Spleen (tissue), 7 donors: Measurements from ENCODE around the gene AMOTL1.

Experiments used
- CTCF ChIP-seq, 11 experiments: fragments of 200-600 bp in 7 of 11; fragments of 450-650 bp in 4 of 11; sonication (generic) in 4 of 11; IDR thresholded peaks in 8 of 11; conservative IDR thresholded peaks in 3 of 11; 1 replicate in 7 of 11; 2 replicates in 4 of 11; pipeline versions ENCODE4 v1.4.0 to v1.8.0; 2016 to 2021; ENCODE audit warnings: antibody characterized with exemption in 11 of 11, inconsistent platforms in 4 of 11, mild to moderate bottlenecking in 1 of 11
- POLR2A ChIP-seq, 3 donors: fragments of 450-650 bp; IDR thresholded peaks; one replicate each; pipeline ENCODE4 v1.5.1; 2017; ENCODE audit warnings: antibody characterized with exemption in 3 of 3, mild to moderate bottlenecking in 1 of 3
- POLR2AphosphoS5 ChIP-seq, 3 donors: sonication (generic); formaldehyde crosslinking; IDR thresholded peaks; one replicate each; pipeline ENCODE4 v1.5.1; 2017; ENCODE audit warnings: antibody characterized with exemption in 3 of 3
- donor health status: DM: no; HTN: no; CAD: no; lungs with moderate emphysema.
- donor health status: DM: no; HTN: no; CAD: no.
- donor health status: DM: no; HTN: no; CAD: no.

GRCh38 chr11:94879006-94879405, 110.8 kb downstream of the AMOTL1 start:
- TF ChIP-seq CTCF (IDR thresholded peaks at IDR 0.05 in 8 of 11, conservative IDR thresholded peaks at IDR 0.05 in 3 of 11) (no peak), POLR2A (IDR thresholded peaks at IDR 0.05) (no peak), POLR2AphosphoS5 (IDR thresholded peaks at IDR 0.05) (no peak)
